GM12864 (cell line): ENCODE data around the gene GALNT18.

Experiments used
- DNase-seq: peaks from one replicate; pipeline ENCODE4 v3.0.0-alpha.2; 2011; ENCODE audit warnings: low read depth
- H3K4me3 ChIP-seq: 2 replicates; pipeline ENCODE4 v1.5.1; 2011; ENCODE audit warnings: mild to moderate bottlenecking, low read depth, low read length, control low read depth
- TF ChIP-seq, protein P1 (sequence below): IDR thresholded peaks from 2 replicates; pipeline ENCODE4 v1.5.1; 2011; ENCODE audit warnings: low read depth, mild to moderate bottlenecking, moderate library complexity, low read length, control low read depth, inconsistent platforms; ENCODE audit errors: missing control alignments

Gene GALNT18

DNA sequence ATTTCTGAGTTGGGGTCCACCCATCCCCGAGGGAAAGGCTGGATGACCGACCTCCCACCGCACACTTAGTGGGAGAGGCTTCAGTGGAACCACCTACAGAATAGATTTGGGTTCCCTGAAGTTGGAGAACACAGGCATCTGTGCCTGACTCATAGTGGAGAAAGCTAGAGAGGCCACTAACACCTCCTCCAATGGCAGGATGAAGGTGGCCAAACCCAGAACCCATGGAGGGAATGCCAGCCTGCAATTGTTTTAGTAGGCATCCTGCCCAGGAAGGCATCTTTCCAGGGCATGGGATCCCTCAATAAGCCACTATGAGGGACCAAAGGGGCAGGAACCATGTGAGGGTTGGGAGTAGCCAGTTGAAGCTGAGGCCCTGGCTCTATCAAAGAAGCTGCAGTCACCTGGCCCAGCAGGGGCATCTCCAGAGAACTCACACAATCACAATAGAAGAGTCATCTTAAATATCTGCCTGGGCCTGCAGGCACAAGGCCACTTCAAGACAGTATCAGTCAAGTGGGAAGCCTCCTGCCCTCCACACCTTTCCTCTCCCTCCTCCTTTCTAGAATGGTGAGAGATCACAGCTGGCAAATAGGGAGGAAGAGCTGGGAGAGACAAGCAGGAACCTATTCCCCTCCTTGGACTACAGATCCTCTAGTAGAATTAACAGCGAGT, 144.7 kb downstream of the GALNT18 start:
- H3K4me3 ChIP-seq = no peak overlapping the region
- TF ChIP-seq, protein P1, sequence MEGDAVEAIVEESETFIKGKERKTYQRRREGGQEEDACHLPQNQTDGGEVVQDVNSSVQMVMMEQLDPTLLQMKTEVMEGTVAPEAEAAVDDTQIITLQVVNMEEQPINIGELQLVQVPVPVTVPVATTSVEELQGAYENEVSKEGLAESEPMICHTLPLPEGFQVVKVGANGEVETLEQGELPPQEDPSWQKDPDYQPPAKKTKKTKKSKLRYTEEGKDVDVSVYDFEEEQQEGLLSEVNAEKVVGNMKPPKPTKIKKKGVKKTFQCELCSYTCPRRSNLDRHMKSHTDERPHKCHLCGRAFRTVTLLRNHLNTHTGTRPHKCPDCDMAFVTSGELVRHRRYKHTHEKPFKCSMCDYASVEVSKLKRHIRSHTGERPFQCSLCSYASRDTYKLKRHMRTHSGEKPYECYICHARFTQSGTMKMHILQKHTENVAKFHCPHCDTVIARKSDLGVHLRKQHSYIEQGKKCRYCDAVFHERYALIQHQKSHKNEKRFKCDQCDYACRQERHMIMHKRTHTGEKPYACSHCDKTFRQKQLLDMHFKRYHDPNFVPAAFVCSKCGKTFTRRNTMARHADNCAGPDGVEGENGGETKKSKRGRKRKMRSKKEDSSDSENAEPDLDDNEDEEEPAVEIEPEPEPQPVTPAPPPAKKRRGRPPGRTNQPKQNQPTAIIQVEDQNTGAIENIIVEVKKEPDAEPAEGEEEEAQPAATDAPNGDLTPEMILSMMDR = no peak
- DNase-seq = no peak

- TF ChIP-seq, protein P1 = no peak
- no peak overlapping the region for H3K4me3 ChIP-seq
- DNase-seq = no peak
Measured at GRCh38 chr11:11476499-11476898, 145.3 kb downstream of the GALNT18 start.

GRCh38 chr11:11472106-11472505, 149.7 kb downstream of the GALNT18 start:
- no peak for DNase-seq
- TF ChIP-seq, protein P1 = no peak

GRCh38 chr11:11471201-11471600, 150.6 kb downstream of the GALNT18 start:
- DNase-seq = no peak
- no peak overlapping the region for H3K4me3 ChIP-seq
- TF ChIP-seq, protein P1 = no peak

More at GRCh38 chr11:11472106-11472505, 149.7 kb downstream of the GALNT18 start:
- no peak overlapping the region for H3K4me3 ChIP-seq

DNA sequence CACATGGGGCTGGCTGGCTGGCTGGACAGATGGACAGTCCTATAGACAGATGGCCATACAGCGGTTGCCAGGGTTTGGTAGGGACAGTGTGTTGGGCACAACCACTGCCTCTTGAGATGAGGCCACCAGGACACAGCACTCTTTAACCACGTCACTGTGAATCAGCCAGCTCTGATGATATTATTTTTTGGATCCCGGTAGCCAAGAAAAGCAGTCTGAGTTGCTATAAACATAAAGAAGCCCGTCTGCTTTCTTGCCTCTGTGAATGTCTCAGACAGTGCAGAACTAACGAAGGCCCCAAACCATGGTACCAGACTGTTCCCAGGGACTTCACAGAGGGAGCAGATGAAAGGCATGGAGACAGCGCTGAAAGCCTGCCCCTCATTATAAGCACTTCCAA, 152.9 kb downstream of the GALNT18 start:
- H3K4me3 ChIP-seq = no peak overlapping the region
- DNase-seq = no peak
- TF ChIP-seq, protein P1 = no peak

DNA sequence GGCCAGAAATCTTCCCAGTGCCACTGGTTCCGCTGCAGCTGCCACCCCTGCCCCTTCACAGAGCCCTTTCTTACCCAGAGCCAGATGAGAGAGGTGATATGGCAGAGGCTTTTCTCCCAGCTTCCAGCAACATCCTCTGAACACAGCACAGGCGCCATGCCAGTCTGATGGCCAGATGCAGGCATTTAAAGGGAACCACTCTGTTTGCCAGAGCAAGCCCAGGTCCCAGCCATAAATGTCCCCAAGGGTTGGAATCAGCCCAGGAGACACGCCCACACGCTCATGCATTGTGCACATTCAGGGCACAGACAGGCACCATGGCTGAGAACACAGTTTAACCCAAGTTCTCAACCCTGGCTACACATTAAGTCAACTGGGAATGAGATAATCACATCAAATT, 154.5 kb downstream of the GALNT18 start:
- DNase-seq = no peak
- H3K4me3 ChIP-seq = no peak overlapping the region
- TF ChIP-seq, protein P1 = no peak

DNA sequence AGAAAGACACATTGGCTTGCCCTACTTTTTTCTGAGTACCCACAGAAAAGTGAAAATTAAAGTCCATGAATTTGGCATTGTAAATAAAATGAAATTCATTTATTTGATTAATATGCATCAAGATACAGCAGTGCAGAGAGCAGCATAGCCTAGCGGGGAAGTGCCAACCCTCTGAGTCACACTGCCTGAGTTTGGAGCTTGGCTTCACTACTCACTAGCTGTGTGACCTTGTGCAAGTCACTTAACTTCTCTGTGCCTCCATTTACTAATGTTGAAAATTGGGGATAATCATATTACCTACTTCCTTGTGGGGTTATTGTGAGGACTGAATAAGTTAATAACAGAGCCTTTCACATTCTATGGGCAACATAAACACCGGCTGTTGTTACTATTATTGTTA, 157.2 kb downstream of the GALNT18 start:
- no peak for DNase-seq
- H3K4me3 ChIP-seq = no peak overlapping the region
- TF ChIP-seq, protein P1 = no peak
